ENCODE results near the gene CLIP1. TPM values are rescaled to one million over a fixed set of nuclear protein-coding genes. Genes with fewer than 3 reads are reported as not detected.

Gene CLIP1
- total and polyA plus RNA-seq, 2 of the 4 experiments (the other 2 are of a cell fraction), result 38.0 to 54.8 TPM

DNA sequence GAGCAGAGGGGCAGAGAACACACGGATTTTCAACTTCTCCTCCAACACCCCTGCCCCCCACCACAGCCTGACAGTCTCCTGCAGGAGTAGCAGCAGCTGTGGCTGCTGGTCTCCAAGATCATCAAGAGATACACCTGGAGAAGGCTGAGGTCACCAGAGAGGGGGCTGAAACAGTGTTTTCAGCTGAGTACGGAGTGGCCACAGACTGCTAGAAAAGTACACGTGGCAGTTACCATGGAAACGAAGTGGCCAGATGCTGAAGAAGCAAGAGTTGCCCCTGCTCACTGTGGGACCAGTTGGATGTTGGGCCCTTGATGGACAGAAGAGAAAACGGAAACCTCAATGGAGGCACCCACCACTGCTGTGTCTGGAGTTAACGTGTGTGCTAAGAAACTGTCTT is 191.7 kb downstream of the CLIP1 start:
- Histone ChIP-seq H2AK5ac (ENCODE audit: low read depth, low read length) (no peak overlapping the region), H3K14ac (replicated peaks; ENCODE audit: low read depth, low read length) (no peak overlapping the region), H3K4me2 (ENCODE audit: low read depth, low read length) (no peak overlapping the region), H4K8ac (ENCODE audit: low read depth in 2 of 2, low read length in 2 of 2) (no peak overlapping the region), H3K56ac (ENCODE audit: extremely low read depth, insufficient read depth, low read length) (no peak overlapping the region), H3K27me3 (ENCODE audit: control insufficient read depth, insufficient read depth, low read length) (no peaks in the 10 kb centered on the region), H3K36me3 (ENCODE audit: control insufficient read depth, insufficient read depth, low read length) (peaks cover 23% of the 10 kb centered on the region), H2BK120ac (ENCODE audit: low read depth, low read length) (no peak overlapping the region), H2BK15ac (ENCODE audit: low read depth, low read length) (no peak overlapping the region), H4K91ac (ENCODE audit: insufficient read depth, low read depth, low read length) (no peak overlapping the region), H3K9me3 (ENCODE audit: control insufficient read depth, insufficient read depth, low read length) (no peaks in the 10 kb centered on the region), H2BK5ac (ENCODE audit: low read depth, low read length, poor library complexity, severe bottlenecking) (no peak overlapping the region), H3K79me1 (ENCODE audit: low read depth in 1 of 2, low read length in 2 of 2) (no peaks in the 10 kb centered on the region), H2AK9ac (replicated peaks; ENCODE audit: low read depth, low read length, poor library complexity) (no peak overlapping the region), H3K4me1 (ENCODE audit: control insufficient read depth, insufficient read depth, low read length) (peaks cover 5% of the 10 kb centered on the region; the same call in 1 of the 2 replicates), H3K9me1 (ENCODE audit: insufficient read depth, low read length) (peaks cover 9% of the 10 kb centered on the region; the same call in 1 of the 2 replicates), H4K20me1 (ENCODE audit: insufficient read depth, low read length) (peaks cover 6% of the 10 kb centered on the region), H4K5ac (ENCODE audit: low read depth, low read length) (no peak overlapping the region), H3K18ac (ENCODE audit: low read depth, low read length) (no peak overlapping the region), H2AFZ (replicated peaks; ENCODE audit: low read length, poor library complexity) (no peak overlapping the region), H3K23ac (ENCODE audit: low read depth, low read length) (no peak overlapping the region), H2BK20ac (ENCODE audit: low read depth, low read length) (no peak overlapping the region), H3K4ac (ENCODE audit: low read depth, low read length) (no peak overlapping the region), H3K4me3 (ENCODE audit: insufficient read depth, low read depth, low read length) (no peak overlapping the region), H3K27ac (ENCODE audit: insufficient read depth, low read length) (no peak overlapping the region), H3K9ac (ENCODE audit: low read depth, low read length) (no peak overlapping the region)
- no TSS peak for BruUV-seq (replicated peaks)
- in situ Hi-C loops (cut with MboI; ENCODE audit: low sequenced_read_pairs), result no loop called here
- 93% methylated on average over 3 of the region's 6 CpGs; no CpG with 5 or more reads in 1 of the 2 experiments for WGBS, 2 experiments (ENCODE audit: extremely low coverage in 2 of 2, insufficient read length in 1 of 2)
- dilution Hi-C loops (cut with HindIII; ENCODE audit: low sequenced_read_pairs, unreplicated experiment), result no loop called here
- intact Hi-C loops (cut with micrococcal nuclease), result no loop called here
- ChIA-PET POLR2A (ENCODE audit: unreplicated experiment) (no interaction called here), CTCF (no interaction called here)
- no peak for TF ChIP-seq POLR2A (IDR thresholded peaks at IDR 0.05; ENCODE audit: low read depth, low read length)
- TF ChIP-seq, protein P1, sequence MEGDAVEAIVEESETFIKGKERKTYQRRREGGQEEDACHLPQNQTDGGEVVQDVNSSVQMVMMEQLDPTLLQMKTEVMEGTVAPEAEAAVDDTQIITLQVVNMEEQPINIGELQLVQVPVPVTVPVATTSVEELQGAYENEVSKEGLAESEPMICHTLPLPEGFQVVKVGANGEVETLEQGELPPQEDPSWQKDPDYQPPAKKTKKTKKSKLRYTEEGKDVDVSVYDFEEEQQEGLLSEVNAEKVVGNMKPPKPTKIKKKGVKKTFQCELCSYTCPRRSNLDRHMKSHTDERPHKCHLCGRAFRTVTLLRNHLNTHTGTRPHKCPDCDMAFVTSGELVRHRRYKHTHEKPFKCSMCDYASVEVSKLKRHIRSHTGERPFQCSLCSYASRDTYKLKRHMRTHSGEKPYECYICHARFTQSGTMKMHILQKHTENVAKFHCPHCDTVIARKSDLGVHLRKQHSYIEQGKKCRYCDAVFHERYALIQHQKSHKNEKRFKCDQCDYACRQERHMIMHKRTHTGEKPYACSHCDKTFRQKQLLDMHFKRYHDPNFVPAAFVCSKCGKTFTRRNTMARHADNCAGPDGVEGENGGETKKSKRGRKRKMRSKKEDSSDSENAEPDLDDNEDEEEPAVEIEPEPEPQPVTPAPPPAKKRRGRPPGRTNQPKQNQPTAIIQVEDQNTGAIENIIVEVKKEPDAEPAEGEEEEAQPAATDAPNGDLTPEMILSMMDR (conservative IDR thresholded peaks at IDR 0.05; ENCODE audit: low read depth, low read length), result no peak
- TF ChIP-seq NFE2L2 (IDR thresholded peaks at IDR 0.05; ENCODE audit: low read depth, low read length), result no peak
- no peak for TF ChIP-seq CEBPB (IDR thresholded peaks at IDR 0.05; ENCODE audit: low read depth, low read length)
- TF ChIP-seq MAFK (IDR thresholded peaks at IDR 0.05; ENCODE audit: low read depth, low read length), result no peak
- TF ChIP-seq RCOR1 (IDR thresholded peaks at IDR 0.05; ENCODE audit: insufficient replicate concordance, low read length), result no peak
- TF ChIP-seq BHLHE40 (IDR thresholded peaks at IDR 0.05; ENCODE audit: low read depth, low read length), result no peak
- TF ChIP-seq, protein P2, sequence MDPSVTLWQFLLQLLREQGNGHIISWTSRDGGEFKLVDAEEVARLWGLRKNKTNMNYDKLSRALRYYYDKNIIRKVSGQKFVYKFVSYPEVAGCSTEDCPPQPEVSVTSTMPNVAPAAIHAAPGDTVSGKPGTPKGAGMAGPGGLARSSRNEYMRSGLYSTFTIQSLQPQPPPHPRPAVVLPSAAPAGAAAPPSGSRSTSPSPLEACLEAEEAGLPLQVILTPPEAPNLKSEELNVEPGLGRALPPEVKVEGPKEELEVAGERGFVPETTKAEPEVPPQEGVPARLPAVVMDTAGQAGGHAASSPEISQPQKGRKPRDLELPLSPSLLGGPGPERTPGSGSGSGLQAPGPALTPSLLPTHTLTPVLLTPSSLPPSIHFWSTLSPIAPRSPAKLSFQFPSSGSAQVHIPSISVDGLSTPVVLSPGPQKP (IDR thresholded peaks at IDR 0.05; ENCODE audit: borderline replicate concordance, low read depth, low read length), result no peak
- no peak for TF ChIP-seq SMC3 (IDR thresholded peaks at IDR 0.05; ENCODE audit: low read depth, low read length)
- TF ChIP-seq RFX5 (IDR thresholded peaks at IDR 0.05; ENCODE audit: low read depth, low read length), result no peak
- no peak for TF ChIP-seq CHD1 (IDR thresholded peaks at IDR 0.05; ENCODE audit: low read depth, low read length)
- no peak for TF ChIP-seq MXI1 (IDR thresholded peaks at IDR 0.05; ENCODE audit: borderline replicate concordance, low read depth, low read length)
- TF ChIP-seq MAZ (IDR thresholded peaks at IDR 0.05; ENCODE audit: borderline replicate concordance, low read depth, low read length), result no peak
- TF ChIP-seq FOS (IDR thresholded peaks at IDR 0.05; ENCODE audit: low read depth, low read length), result no peak
- TF ChIP-seq RAD21 (IDR thresholded peaks at IDR 0.05; ENCODE audit: low read length), result no peak
- no peak for ATAC-seq (ENCODE audit: low read depth)
- DNase-seq, result no peak

Measured in IMR-90 (cell line).